Fibroblast of skin of left quadriceps (primary cell): ENCODE results near the gene PRKCA.
"Not testable (repeated sequence)": the region's sequence is repeated elsewhere in the genome, so short reads cannot be mapped to it uniquely, and the experiment has no call there.

ENCODE experiments used
- DNase-seq, 2 experiments: peaks; one replicate each; pipeline ENCODE4 v3.0.0-alpha.2; 2013; ENCODE audit warnings: low read depth in 2 of 2

PRKCA gene

DNA sequence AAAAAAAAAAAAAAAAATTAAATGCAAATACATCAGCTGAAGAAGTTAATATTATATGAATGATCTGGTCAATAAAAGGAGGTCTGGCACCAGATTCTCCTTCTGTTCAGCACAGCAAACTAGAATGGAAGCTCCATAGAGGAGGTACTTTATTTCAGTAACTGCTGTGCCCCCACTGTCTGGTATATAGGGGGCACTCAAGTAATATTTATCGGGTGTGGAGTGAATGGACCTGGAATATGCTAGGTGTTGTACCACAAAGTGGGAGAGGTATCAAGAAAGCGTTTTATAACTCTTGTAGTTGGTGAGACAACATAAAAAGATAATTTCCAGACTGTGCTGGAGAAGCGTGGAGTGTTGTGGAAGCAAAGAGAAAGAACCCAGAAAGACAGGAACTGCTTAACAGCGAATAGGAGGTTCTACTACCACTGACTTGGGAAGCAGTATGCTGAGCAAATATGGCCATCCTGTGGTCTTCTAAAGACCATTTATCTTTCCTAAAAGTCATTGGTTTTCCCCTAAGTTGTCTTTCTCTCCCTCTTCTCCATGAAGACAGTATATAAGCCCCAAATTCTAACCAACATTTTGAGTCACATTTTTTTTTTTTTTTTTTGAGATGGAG, 12.2 kb upstream of the PRKCA start:
- no peak for DNase-seq

DNA sequence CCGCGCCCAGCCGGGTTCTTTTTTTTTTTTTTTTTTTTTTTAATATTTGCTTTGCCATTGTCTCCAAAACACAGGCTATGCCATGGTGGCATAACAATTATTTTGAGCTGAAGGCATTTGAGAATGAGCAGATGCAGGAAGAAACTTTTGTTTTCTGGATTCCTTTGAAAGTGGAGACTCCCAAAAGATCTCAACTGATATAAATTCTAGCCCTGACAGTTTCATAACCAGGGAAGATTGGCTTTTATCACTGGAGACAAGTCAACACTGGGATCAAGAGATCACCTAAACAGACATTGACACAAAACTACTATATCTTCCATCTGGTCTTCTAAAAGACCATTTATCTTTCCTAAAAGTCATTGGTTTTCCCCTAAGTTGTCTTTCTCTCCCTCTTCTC, 10.1 kb upstream of the PRKCA start:
- no peak for DNase-seq

DNA sequence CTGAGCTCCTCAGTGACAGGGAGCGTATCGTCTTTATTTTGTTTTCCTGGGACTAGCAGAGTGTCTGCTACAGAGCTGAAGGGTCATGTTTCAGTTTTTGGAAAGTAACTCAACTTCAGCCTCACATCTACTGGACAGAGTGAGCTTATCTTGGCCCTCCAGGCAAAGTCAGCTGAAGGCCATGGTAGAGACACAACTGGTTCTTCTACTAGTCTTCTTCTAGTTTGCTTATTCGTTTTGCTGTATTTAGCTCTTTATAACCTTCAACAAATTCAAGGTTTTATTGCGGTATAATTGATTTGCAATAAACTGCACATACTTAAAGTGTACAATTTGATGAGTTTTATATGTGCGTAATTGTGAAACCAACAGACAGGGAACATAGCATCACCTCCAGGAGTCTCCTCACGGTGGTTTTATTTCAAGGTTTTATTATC, 6.1 kb upstream of the PRKCA start:
- DNase-seq: no peak

GRCh38 chr17:66297443-66297842, 5.0 kb upstream of the PRKCA start:
- DNase-seq: not testable (repeated sequence)

DNA sequence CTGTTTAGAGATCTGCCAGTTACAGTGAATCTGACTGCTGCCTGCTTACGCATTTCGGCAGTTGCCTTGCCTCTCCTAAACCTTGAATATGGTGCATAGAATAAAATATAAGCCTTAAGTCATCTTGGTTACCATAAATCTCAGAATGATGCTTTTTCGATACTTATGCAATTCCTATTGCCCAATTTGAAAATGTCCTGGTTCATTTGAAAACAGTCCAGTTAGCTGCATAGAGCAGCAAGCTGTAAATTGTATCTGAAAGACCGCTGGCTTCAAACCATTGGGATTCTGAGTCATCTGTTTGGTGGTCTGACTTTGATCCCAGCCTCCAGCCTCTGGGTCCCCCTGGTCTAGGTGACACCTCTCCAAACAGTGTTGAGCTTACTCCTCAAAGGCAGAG, 2.7 kb upstream of the PRKCA start:
- no peak for DNase-seq

GRCh38 chr17:66300956-66301355, 1.5 kb upstream of the PRKCA start:
- DNase-seq: no peak

DNA sequence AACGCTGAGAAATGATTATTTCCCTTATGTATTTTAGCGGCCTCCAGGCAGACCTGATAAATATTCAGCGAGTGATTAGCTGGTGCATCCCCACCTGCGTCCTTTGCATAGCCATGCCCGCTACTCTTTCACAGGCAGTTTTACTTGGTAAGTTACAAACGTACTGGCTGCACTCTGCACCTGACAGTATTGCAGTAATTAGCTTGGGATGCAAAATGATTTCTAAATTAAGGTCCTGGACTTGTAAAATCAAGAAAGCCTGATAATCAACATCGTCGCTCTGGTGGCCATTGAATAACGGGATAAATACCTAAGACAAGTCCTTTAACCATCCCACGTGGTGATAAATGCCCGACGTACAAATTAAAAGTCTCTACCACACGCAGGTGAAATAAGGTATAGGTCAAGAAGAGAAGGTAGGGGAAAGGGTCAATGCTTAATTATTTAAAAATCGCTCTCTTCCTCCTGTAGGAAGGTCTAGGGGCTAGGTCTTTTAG, 998 bp upstream of the PRKCA start:
- no peak for DNase-seq

DNA sequence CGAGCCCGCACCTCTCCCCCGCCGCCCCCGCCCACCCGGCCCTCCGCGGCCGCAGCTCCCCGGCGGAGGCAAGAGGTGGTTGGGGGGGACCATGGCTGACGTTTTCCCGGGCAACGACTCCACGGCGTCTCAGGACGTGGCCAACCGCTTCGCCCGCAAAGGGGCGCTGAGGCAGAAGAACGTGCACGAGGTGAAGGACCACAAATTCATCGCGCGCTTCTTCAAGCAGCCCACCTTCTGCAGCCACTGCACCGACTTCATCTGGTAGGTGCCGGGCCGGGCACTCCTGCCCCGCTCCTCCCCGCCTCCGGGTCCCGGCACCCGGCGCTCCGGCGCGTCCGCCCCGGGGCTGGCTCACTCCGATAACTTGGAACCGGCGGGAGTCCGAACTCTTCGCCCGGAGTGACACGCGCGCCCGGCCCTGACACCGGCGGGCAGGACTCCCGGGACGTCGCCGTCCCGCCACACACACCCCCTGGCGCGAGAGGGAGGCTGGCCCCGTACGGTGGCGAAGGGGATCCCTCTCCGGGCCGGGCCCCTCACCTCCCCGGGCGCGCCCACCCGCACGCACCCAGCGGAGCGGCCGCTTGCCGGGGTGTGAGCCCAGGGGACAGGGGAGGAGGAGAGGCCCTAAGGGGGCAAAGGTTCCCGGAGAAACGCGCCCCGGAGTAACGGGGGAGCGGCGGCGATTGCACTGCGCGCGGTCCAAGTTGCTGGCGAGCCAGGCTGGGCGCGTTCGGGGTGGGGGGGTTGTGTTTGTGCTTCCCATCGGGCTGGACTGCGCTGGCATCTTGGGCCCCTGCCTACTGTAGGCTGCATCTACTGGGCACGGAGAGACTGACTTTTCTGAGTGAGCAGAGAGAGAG, 581 bp downstream of the PRKCA start:
- no peak for DNase-seq

DNA sequence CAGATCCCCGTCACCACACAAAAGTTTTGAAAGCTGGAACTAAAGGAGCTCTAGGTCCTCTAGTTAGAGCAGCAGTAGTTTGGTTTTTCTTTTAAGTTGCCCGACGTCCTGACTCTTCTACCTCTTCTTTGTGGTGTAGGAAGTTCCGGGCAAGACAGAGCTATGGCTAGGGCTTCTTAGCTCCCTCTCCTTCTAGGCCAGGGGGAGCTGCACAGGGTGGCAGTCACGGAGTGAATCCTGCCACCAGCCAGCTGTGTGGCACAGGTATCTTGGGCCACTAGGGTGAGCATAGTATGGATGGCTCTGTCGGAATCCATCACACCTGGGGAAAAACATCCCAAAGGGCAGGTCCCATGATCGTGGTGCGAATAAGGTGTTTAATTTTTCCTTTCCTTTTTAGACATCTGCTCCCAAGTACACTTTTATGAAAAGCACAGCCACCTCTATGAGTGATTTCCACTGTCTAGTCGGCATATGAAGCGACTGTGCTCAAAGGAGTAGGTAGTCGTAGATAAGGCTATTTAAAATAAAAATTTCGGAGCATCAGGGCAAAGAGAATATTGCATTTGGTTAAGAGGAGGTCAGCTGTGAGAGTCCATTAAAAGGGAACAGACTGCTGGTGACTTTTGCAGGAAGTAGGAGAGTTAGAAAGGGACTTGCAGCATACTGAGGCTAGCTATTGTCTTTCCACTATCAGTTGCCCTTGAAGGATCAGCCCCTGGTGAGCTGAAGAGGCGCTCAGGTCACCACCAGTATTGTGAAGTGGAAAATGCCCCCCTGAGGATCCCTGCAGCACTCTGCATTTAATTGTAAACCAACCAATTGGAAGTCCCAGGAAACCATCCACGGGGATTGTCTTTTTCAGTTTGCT, 2.1 kb downstream of the PRKCA start:
- no peak for DNase-seq

GRCh38 chr17:66306446-66306845, 4.0 kb downstream of the PRKCA start:
- DNase-seq: peak in 1 of 2 experiments; percentile 55

GRCh38 chr17:66307257-66307656, 4.8 kb downstream of the PRKCA start:
- DNase-seq: no peak

DNA sequence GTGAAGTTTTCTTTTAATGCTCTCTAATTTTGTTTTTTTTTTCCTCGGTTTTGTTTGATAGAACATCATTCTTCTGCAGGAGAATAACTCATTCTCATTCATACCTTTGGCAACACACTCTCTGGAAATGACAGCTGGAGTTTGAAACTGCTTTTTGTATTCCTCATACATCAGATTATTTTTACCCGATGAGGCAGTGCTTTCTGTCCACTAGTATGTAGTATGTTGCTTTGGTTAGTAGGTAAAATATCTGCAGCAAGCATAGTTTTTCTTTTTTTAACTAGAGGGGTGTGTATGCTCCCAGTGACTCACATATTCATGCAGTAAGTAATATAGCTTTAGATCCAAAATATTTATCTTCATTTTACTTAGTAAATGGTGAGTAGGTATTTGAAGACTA, 6.4 kb downstream of the PRKCA start:
- DNase-seq: no peak

GRCh38 chr17:66309793-66310192, 7.4 kb downstream of the PRKCA start:
- no peak for DNase-seq

- no peak for DNase-seq
Measured at GRCh38 chr17:66310528-66311148, 8.2 kb downstream of the PRKCA start.

- DNase-seq: no peak
Measured at GRCh38 chr17:66312912-66313311, 10.5 kb downstream of the PRKCA start.

DNA sequence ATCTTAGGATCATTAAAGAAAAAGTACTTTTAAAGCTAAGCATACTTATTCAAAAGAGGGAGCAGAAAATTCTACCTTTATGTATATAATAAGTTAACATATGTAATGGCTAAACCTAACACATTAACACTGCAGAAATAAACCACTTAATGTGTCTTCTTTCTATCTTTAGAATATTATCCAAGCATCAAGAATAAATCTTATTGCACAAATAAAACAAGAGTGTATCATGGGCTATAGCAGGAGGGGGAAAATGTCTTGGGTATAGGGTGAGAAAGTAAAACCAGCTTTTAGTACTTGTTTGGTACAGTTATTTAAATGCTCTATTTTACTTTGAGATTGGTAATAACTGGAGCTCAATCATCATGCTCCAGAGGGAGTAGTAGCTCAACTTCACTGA, 10.9 kb downstream of the PRKCA start:
- DNase-seq: no peak

GRCh38 chr17:66313995-66314659, 11.7 kb downstream of the PRKCA start:
- DNase-seq: no peak

DNA sequence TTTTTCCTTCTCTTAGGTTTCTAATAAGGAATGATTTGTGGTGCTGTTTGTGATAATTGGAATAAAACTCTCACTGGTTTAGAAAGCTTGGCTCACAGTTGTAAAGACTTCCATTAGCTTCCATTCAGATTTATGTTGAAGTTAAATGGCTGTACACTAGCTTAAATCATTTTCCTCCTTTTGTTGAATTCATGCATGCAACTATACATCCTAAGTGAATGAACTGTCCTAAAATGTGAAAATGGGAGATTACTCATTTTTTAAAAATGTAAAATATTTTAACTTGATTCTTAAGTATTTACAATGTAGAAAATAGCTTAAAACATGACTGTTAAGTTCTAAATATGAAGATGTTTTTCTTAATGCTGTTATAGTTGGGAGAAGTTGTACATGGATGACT, 15.2 kb downstream of the PRKCA start:
- DNase-seq: no peak

- DNase-seq: no peak
Measured at GRCh38 chr17:66319226-66319625, 16.8 kb downstream of the PRKCA start.

GRCh38 chr17:66322764-66323163, 20.4 kb downstream of the PRKCA start:
- no peak for DNase-seq

GRCh38 chr17:66324381-66325004, 22.1 kb downstream of the PRKCA start:
- DNase-seq: not testable (repeated sequence)
